Nucleus accumbens (tissue), 56 donors: ENCODE results near the gene PDGFA.
A peak's percentile ranks its signal among the peaks of the same experiment; 100 is the strongest.

Experiments used
- DNase-seq, 56 donors: peaks; one replicate each; lab custom pipeline; 2025; lab: John Stamatoyannopoulos, UW

The PDGFA gene

DNA sequence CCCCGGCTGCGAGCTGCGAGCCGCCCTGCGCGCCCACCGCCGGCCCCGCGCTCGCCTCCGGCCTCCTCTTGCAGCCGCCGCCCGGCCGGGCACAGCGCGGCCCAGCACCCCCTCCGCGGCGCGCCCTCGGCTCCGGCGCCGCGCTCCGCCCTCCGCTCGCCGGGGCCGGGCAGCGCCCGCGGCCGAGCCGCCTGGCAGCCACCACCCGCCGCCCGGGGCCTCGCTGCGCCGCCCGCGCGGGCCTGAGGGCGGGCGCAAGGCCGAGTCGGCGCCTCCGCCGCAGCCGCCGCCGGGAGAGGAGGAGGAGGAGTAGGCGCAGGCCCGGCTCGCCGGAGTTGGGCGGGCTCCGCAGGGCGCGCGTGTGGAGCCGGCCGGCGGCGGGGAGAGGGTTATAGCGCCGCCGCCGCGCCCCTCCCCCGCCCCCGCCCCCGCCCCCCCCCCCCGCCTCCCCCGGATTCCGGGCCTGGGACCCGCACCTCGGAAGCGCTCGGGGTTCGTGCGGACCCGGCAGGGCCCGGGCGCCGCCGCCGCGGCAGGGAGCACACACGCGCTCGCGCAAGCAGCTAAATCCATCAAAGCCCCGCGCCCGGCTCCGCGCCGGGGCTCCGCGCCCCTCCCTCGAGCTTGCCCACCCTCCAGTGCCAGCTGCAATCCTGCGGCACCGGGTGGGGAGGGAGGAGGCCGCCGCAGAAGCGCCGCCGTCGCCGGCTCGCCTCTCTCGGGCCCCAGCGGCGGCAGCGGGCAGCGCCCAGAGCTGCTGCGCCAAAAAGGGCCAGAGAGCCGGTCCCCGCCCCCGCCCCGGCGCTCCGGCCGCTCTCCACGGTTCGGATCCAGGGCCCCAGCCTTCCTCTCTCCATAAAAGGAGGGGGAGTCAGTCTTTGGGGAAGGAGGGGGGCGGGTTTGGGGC lies at the start of gene PDGFA:
Gene PDGFA, minus strand, starts transcription at position 363 of the 907 bp plus-strand sequence. CDS start 845 bp downstream, outside the sequence.
- DNase-seq = peak in 41 of 56 donors; percentile 20 to 88 (median 57)

DNA sequence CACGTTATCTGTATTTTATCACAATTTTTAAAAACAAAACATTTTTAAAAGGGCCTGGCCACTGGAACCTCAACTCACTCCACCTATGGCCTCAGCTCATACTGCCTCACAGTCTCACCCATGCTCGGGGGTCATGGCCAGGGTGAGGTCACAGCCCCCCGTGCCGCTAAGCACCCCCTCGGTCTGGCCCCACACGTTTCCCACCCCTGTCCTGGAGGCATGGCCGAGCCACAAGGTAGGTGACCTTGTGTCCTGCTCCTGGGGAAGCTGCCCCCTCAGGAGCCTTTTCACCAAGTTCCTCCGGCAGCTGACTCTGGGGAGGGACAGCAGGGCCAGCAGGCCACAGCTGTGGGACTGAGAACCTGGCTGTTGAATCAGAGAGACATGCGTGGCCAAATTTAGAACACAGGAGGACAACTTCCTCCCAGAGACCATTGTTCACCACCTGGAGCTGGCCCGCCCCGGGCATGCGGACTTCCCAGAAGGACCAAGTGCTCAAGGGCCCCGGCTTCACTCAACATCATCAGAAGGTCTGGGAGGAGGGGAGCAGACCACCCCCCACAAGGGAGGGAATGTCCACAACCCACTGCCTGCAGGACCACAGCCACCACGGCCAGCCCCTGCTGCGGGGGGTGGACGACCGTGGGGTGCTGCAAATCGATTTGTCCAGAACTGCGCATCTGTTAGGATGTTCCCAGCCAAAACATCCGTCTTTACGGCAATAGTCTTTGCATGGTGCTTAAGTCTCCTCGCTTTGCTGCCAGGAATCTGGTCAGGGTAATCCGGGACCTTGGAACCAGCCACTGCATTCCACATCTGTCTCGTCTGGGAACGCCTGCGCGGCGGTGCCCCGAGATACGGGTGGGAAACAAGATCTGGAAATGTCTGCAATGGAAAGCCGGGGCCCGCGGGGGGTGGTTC lies 48.6 kb upstream of the PDGFA start:
- no peak for DNase-seq

DNA sequence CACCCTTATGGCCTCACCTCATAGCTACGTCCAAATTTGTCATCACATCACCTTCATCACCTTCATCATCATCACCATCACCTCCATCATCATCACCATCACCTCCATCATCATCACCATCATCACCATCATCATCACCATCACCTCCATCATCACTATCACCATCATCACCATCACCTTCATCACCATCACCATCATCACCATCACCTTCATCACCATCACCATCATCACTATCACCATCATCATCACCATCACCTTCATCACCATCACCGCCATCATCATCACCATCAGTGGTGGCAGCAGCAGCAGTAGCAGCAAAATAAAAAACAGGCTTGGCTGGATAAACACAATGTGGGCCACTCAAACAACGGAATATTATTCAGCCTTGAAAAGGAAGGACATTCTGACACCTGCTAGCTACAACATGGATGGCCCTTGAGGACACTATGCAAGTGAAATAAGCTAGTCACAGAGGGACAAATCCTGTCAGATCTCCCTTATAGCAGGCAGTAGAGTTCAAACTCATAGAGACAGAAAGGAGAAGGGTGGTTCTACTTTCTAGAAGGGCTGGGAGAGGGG lies 47.7 kb upstream of the PDGFA start:
- no peak for DNase-seq

GRCh38 chr7:566100-566499 lies 46.5 kb upstream of the PDGFA start:
- no peak for DNase-seq

DNA sequence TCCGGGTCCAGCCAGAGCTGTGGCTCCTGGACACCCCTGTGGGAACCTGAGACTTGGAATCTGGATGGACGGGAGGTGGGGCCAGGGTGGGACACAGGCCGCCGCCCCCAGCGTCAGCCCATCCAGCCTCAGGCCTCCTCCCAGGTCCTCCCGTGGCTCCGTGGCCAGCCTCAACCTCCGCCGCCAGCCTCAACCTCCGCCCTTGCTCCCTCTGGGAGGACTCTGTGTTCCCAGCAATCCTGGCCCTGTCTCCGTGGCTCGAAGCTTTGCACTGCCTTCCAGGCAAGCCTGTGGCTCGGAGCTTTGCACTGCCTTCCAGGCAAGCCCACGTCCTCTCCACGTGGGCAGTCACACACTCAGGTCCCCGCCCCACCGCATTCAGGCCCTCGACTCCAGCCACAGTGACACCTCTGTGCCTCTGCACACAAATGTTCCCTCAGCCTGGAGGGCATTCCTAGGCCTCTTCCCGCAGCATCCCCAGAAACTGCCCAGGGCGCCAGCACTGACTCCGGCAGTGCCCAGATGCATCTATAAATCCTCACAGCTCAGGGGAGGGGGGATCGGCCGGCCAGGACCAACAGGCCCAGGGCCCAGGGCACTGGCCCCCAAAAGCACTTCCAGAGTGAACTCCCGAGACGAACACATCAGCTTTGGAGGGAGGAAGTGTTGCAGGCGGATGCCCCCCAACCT lies 44.7 kb upstream of the PDGFA start:
- DNase-seq = peak in 3 of 56 donors; percentile 4 to 32 (median 14)

- no peak for DNase-seq
Measured at GRCh38 chr7:563629-564170, 44.1 kb upstream of the PDGFA start.

DNA sequence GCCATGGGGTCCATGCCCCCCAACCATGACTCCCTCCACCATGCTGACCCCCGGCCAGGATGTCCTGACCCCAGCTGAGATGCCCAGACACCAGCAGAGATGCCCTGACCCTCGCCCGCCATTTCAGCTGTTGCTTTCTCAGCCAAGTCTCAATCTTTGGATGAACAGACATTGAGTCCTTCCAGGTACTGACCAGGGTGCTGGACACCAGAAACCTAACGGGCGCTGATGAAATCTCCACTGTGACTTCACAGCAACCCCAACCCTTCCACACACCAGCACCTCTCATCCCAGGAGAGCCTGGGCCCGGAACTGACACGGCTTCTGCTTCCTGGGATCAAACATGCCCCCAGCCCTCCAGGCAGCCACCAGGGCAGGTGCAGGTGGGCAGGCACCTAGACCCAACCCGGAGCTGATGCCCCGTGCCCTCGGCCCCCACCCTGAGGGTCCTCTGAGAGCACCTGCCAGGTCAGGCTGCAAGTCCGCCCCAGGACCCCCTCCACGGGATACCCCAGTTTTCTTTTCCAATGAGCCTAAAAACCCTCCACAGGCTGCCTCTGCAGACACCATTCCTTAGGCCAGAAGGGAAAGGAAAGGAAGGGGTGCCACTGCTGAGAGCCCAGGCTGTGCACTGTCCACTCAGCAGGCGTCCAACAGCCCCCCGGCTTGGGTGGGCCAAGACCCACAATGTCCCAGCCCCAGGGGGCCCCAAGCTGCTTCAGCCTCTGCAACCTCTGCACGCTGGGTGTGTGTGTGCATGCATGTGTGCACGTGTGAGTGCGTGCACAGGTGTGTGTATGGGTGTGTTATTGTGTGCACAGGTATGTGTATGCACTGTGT lies 43.4 kb upstream of the PDGFA start:
- DNase-seq = no peak

GRCh38 chr7:562374-562675 lies 42.7 kb upstream of the PDGFA start:
- no peak for DNase-seq

- no peak for DNase-seq
Measured at GRCh38 chr7:561631-562373, 42.2 kb upstream of the PDGFA start.

DNA sequence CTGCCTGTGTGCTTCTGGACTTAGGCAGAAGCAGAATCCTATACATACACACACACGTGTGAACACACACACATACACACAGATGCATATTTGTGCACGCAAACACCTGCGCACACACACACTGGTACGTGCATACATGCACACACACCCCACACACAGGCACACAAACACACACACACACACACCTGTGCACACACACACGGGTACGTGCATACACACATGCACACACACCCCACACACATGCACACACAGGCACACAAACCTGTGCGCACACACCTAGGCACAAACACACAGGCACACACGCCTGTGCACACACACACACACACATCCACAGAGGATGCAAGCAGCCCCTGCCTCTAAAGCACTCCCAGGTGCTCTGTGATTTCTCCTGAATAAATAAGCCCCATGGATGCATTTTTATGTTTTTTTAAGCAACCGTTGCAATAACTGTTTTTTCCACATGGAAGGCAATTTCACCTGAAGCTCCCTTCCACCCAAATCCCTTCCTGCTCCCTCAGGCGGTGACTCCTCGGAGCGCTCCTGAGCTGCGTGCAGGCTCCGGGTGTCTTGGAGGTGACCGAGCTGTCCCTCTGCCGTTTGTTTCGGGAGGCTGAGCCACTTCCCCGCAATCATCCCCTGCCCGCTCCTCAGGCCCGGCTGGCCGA lies 41.5 kb upstream of the PDGFA start:
- no peak for DNase-seq

GRCh38 chr7:559396-559705 lies 39.7 kb upstream of the PDGFA start:
- no peak for DNase-seq

DNA sequence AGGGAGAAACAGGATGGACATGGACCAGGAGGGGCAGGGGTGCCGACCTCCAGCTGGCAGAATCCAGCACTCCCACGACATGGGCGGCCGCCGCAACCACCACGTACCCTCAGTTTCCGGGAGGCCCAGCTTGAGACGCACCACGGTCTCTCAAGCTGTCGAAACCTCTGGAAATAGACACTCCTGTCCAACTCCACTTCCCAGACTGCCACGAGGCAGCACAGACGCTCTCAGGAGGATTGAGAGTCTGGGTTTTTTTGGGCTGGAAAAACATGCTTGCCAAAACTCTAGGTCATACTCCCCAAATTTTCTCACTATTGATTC lies 37.9 kb upstream of the PDGFA start:
- DNase-seq = no peak

GRCh38 chr7:556837-557557 lies 37.4 kb upstream of the PDGFA start:
- no peak for DNase-seq

DNA sequence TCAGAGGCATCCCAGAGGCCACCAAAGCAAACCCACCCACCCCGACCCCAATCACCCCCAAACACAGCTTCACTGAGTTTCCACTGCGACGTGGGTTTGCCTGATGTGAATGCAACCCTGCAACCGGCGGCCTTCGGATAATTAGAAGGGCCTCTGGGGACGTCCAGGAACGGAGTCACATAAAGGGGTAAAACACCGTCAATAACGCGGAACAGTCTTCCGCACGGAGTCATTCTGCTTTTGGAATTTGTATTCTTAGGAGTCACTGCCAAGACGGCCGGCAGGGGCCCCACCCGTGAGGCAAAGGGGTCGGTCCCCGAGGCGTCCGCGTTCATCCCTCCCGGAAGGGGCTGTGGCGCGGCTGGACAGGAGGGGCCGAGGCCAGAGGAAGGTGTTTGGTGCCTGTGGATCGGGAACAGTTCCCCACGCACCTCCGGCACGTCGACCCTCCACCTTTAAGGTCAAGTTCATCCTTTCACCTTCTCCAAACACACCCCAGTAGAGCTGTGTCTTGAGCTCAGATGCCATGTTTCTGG lies 36.7 kb upstream of the PDGFA start:
- DNase-seq = no peak

- no peak for DNase-seq
Measured at GRCh38 chr7:555551-556160, 36.0 kb upstream of the PDGFA start.

GRCh38 chr7:553636-554111 lies 34.0 kb upstream of the PDGFA start:
- no peak for DNase-seq
